GM18517 (cell line): ENCODE results near the gene C1QTNF5.

Source experiments
- ATAC-seq: cut with Tn5 transposase; IDR thresholded peaks from one replicate; pipeline ENCODE4 v1.9.1; 2021; ENCODE audit warnings: mild to moderate bottlenecking, moderate library complexity; ENCODE audit not compliant: unreplicated experiment

Gene C1QTNF5

GRCh38 chr11:119297938-119298337 is 42.7 kb downstream of the C1QTNF5 start:
- ATAC-seq = no peak

GRCh38 chr11:119295178-119295577 is 45.5 kb downstream of the C1QTNF5 start:
- ATAC-seq = no peak

GRCh38 chr11:119293461-119293860 is 47.2 kb downstream of the C1QTNF5 start:
- no peak for ATAC-seq

GRCh38 chr11:119290894-119291497 is 49.7 kb downstream of the C1QTNF5 start:
- no peak for ATAC-seq
